ENCODE results near the gene RAB25. TPM values are rescaled to one million over a fixed set of nuclear protein-coding genes. Genes with fewer than 3 reads are reported as not detected.

Gene RAB25
- total and polyA plus RNA-seq, 11 donors, result 0.38 TPM; not detected in 10

GRCh38 chr1:156054500-156055280 lies 6.3 kb upstream of the RAB25 start, which contains the start of gene LAMTOR2:
TSS of gene LAMTOR2 (plus strand) at chr1:156054782. CDS start at chr1:156054890, 108 bp downstream.
- TF ChIP-seq POLR2A (IDR thresholded peaks at IDR 0.05), result peak in 1 of 2 donors; percentile 78
- TF ChIP-seq CTCF (IDR thresholded peaks at IDR 0.05), result peak in 1 of 12 donors; percentile 10
- DNase-seq, result peak; percentile 98 to 99 (median 98)
- H3K27me3 ChIP-seq, result no peaks in the 10 kb centered on the region
- peaks cover 0 to 50% (median 24%) of the 10 kb centered on the region in 12 donors for H3K4me1 ChIP-seq
- peak within 1 kb of the TSS; percentile 64 to 98 (median 87) for H3K4me3 ChIP-seq
- H3K36me3 ChIP-seq, result peaks cover 0 to 37% (median 10%) of the 10 kb centered on the region in 9 donors
- intact Hi-C loops (cut with DNase I), result loop anchor here in 4 of 10 donors (5.0 to 10.0 kb wide), 4 partner anchors 32 to 120 kb away; partner anchors contain the start of genes KHDC4 (in 2 of the 4), RXFP4 (in 2 of the 4) and SSR2 (in 2 of the 4)
- H3K9me3 ChIP-seq, result no peaks in the 10 kb centered on the region
- 0 to 1% (median 1%) methylated on average over 35 to 53 of the region's 53 CpGs for WGBS, 4 donors
- H3K27ac ChIP-seq, result peak within 1 kb of the TSS; percentile 83 to 99 (median 96)
- ATAC-seq, result peak; percentile 90 to 96 (median 92)

- WGBS, 4 donors, result 23 to 36% (median 24%) methylated on average over 12 to 17 of the region's 17 CpGs
- intact Hi-C loops (cut with DNase I), result loop anchor here in 3 of 10 donors (5.0 to 10.0 kb wide), 3 partner anchors 33 to 121 kb away; partner anchors contain the start of genes KHDC4 (in 2 of the 3), SSR2 (in 2 of the 3) and RXFP4 (in 1 of the 3)
- H3K4me3 ChIP-seq, result peak overlapping the region; percentile 64 to 98 (median 87)
- peak overlapping the region; percentile 41 to 99 (median 96) for H3K27ac ChIP-seq
- H3K36me3 ChIP-seq, result peaks cover 0 to 30% (median 8%) of the 10 kb centered on the region in 9 donors
- ATAC-seq (no peak), DNase-seq (no peak)
- no peaks in the 10 kb centered on the region for H3K27me3 ChIP-seq
- TF ChIP-seq POLR2A (IDR thresholded peaks at IDR 0.05), result no peak
- TF ChIP-seq CTCF (IDR thresholded peaks at IDR 0.05), result no peak
- no peaks in the 10 kb centered on the region for H3K9me3 ChIP-seq
- peaks cover 0 to 44% (median 24%) of the 10 kb centered on the region in 12 donors for H3K4me1 ChIP-seq
Measured at GRCh38 chr1:156055281-156056048, 5.5 kb upstream of the RAB25 start.

- no peak overlapping the region for H3K27ac ChIP-seq
- intact Hi-C loops (cut with DNase I), result loop anchor here in 3 of 10 donors (5.0 to 10.0 kb wide), 3 partner anchors 34 to 122 kb away; partner anchors contain the start of genes KHDC4 (in 2 of the 3), SSR2 (in 2 of the 3) and RXFP4 (in 1 of the 3)
- H3K27me3 ChIP-seq, result no peaks in the 10 kb centered on the region
- no peaks in the 10 kb centered on the region for H3K9me3 ChIP-seq
- peaks cover 0 to 28% (median 8%) of the 10 kb centered on the region in 9 donors for H3K36me3 ChIP-seq
- WGBS, 4 donors, result 93 to 100% (median 98%) methylated on average over 1 of the region's 1 CpG
- H3K4me3 ChIP-seq, result peak overlapping the region in 2 of 12 donors; percentile 78 to 95
- ATAC-seq, result no peak
- H3K4me1 ChIP-seq, result peaks cover 0 to 35% (median 19%) of the 10 kb centered on the region in 12 donors
- DNase-seq, result no peak
- TF ChIP-seq POLR2A (IDR thresholded peaks at IDR 0.05) (no peak), CTCF (IDR thresholded peaks at IDR 0.05) (no peak)
Measured at GRCh38 chr1:156056326-156056849, 4.6 kb upstream of the RAB25 start.

All from heart left ventricle (tissue), 16 donors.